Esophagus muscularis mucosa (tissue), 3 donors: ENCODE results near the gene ZNF836.

Experiments
- POLR2A ChIP-seq: fragments of 450-650 bp; IDR thresholded peaks from one replicate; pipeline ENCODE4 v1.6.1; 2017; ENCODE audit warnings: antibody characterized with exemption, moderate library complexity, mild to moderate bottlenecking, low read depth
- TF ChIP-seq, protein P1 (sequence below), 3 experiments: fragments of 200-600 bp in 2 of 3; fragments of 450-650 bp in 1 of 3; sonication (generic) in 2 of 3; IDR thresholded peaks; one replicate each; pipeline ENCODE4 v1.5.1; 2017 to 2019; ENCODE audit warnings: antibody characterized with exemption in 3 of 3, mild to moderate bottlenecking in 2 of 3, moderate library complexity in 1 of 3

GRCh38 chr19:52212572-52213255 lies 41.3 kb upstream of the ZNF836 start:
- TF ChIP-seq, protein P1, sequence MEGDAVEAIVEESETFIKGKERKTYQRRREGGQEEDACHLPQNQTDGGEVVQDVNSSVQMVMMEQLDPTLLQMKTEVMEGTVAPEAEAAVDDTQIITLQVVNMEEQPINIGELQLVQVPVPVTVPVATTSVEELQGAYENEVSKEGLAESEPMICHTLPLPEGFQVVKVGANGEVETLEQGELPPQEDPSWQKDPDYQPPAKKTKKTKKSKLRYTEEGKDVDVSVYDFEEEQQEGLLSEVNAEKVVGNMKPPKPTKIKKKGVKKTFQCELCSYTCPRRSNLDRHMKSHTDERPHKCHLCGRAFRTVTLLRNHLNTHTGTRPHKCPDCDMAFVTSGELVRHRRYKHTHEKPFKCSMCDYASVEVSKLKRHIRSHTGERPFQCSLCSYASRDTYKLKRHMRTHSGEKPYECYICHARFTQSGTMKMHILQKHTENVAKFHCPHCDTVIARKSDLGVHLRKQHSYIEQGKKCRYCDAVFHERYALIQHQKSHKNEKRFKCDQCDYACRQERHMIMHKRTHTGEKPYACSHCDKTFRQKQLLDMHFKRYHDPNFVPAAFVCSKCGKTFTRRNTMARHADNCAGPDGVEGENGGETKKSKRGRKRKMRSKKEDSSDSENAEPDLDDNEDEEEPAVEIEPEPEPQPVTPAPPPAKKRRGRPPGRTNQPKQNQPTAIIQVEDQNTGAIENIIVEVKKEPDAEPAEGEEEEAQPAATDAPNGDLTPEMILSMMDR (IDR thresholded peaks at IDR 0.05) = no peak
- no peak for TF ChIP-seq POLR2A
